Measurements from ENCODE around the gene CHRD. TPM values are rescaled to one million over a fixed set of nuclear protein-coding genes. Genes with fewer than 3 reads are reported as not detected.

CHRD gene
- total and polyA plus RNA-seq, 4 donors, result 0.38 to 46.5 (median 12.0) TPM

- Histone ChIP-seq H3K27ac (ENCODE audit: low read depth in 1 of 2, low read length in 2 of 2) (no peak overlapping the region), H3K4me3 (ENCODE audit: low read length in 2 of 2) (no peak overlapping the region), H3K36me3 (ENCODE audit: control insufficient read depth in 1 of 2, insufficient read depth in 2 of 2, low read length in 1 of 2) (no peaks in the 10 kb centered on the region), H3K4me1 (ENCODE audit: control insufficient read depth in 1 of 2, insufficient read depth in 2 of 2, low read length in 2 of 2) (no peaks in the 10 kb centered on the region), H3K9me3 (ENCODE audit: control insufficient read depth, low read length) (no peaks in the 10 kb centered on the region), H3K27me3 (ENCODE audit: control insufficient read depth in 1 of 2, insufficient read depth in 2 of 2, low read length in 1 of 2) (no peaks in the 10 kb centered on the region)
- ATAC-seq (ENCODE audit: low FRiP score), result no peak
- DNase-seq, result peak in 1 of 2 donors; percentile 16
- intact Hi-C loops (cut with DNase I), result no loop called here
- WGBS, 2 donors, result 73 to 80% methylated on average over 5 of the region's 5 CpGs
These were observed 9.5 kb downstream of the CHRD start for GRCh38 chr3:184389384-184389783.

DNA sequence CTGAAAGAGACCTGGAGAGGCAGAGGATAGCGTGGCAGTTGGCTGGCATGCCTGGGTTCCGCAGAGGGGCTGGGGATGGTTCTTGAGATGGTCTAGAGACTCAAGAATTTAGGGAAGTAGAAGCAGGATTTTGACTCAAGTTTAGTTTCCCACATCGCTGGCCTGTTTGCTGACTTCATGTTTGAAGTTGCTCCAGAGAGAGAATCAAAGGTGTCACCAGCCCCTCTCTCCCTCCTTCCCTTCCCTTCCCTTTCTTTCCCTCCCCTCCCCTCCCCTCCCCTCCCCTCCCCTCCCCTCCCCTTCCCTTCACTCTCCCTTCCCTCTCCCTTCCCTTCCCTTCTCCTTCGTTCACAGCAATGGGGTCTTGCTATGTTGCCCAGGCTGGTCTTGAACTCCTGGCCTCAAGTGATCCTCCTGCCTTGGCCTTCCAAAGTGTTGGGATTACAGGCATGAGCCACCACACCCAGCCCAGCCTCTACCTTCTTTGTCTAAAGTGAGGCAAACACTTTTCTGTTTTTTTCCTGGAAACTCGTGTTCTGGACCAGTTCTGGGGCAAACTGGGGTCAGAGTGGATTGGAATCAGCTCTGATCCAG, 10.2 kb downstream of the CHRD start:
- Histone ChIP-seq H3K9me3 (ENCODE audit: control insufficient read depth, low read length) (no peaks in the 10 kb centered on the region), H3K27ac (ENCODE audit: low read depth in 1 of 2, low read length in 2 of 2) (no peak overlapping the region), H3K4me3 (ENCODE audit: low read length in 2 of 2) (no peak overlapping the region), H3K36me3 (ENCODE audit: control insufficient read depth in 1 of 2, insufficient read depth in 2 of 2, low read length in 1 of 2) (no peaks in the 10 kb centered on the region), H3K4me1 (ENCODE audit: control insufficient read depth in 1 of 2, insufficient read depth in 2 of 2, low read length in 2 of 2) (no peaks in the 10 kb centered on the region), H3K27me3 (ENCODE audit: control insufficient read depth in 1 of 2, insufficient read depth in 2 of 2, low read length in 1 of 2) (no peaks in the 10 kb centered on the region)
- no peak for DNase-seq
- WGBS, 2 donors, result 91 to 94% methylated on average over 5 of the region's 5 CpGs
- ATAC-seq (ENCODE audit: low FRiP score), result no peak
- intact Hi-C loops (cut with DNase I), result no loop called here

GRCh38 chr3:184391266-184391665, 11.4 kb downstream of the CHRD start:
- Histone ChIP-seq H3K4me3 (ENCODE audit: low read length in 2 of 2) (no peak overlapping the region), H3K9me3 (ENCODE audit: control insufficient read depth, low read length) (no peaks in the 10 kb centered on the region), H3K27me3 (ENCODE audit: control insufficient read depth in 1 of 2, insufficient read depth in 2 of 2, low read length in 1 of 2) (no peaks in the 10 kb centered on the region), H3K36me3 (ENCODE audit: control insufficient read depth in 1 of 2, insufficient read depth in 2 of 2, low read length in 1 of 2) (no peaks in the 10 kb centered on the region), H3K27ac (ENCODE audit: low read depth in 1 of 2, low read length in 2 of 2) (no peak overlapping the region), H3K4me1 (ENCODE audit: control insufficient read depth in 1 of 2, insufficient read depth in 2 of 2, low read length in 2 of 2) (no peaks in the 10 kb centered on the region)
- ATAC-seq (ENCODE audit: low FRiP score) (no peak), DNase-seq (peak in 1 of 2 donors; percentile 43)
- 80 to 90% methylated on average over 3 of the region's 3 CpGs for WGBS, 2 donors
- intact Hi-C loops (cut with DNase I), result no loop called here

DNA sequence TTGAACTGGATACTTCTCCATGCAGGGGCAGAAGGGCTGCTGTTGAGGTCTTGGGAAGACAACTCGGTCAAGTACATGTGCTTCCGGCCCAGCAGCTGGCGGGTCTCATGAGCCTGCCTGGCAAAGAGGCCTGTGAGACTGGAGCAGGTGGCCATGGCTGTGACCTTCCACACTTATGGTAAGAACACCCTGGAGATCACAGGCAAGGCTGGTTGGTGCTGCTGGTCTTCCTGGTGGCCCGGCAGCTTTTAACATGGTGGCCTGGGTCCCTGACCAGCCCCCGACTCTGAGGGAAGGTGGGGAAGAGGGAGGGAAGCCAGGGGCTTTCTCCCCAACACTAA, 15.4 kb downstream of the CHRD start:
- peak in 1 of 2 donors; percentile 31 for DNase-seq
- no peaks in the 10 kb centered on the region for H3K27me3 ChIP-seq (ENCODE audit: control insufficient read depth in 1 of 2, insufficient read depth in 2 of 2, low read length in 1 of 2)
- H3K4me3 ChIP-seq (ENCODE audit: low read length in 2 of 2), result no peak overlapping the region
- H3K36me3 ChIP-seq (ENCODE audit: control insufficient read depth in 1 of 2, insufficient read depth in 2 of 2, low read length in 1 of 2), result no peaks in the 10 kb centered on the region
- no peaks in the 10 kb centered on the region for H3K4me1 ChIP-seq (ENCODE audit: control insufficient read depth in 1 of 2, insufficient read depth in 2 of 2, low read length in 2 of 2)
- H3K27ac ChIP-seq (ENCODE audit: low read depth in 1 of 2, low read length in 2 of 2), result no peak overlapping the region
- no peaks in the 10 kb centered on the region for H3K9me3 ChIP-seq (ENCODE audit: control insufficient read depth, low read length)
- ATAC-seq (ENCODE audit: low FRiP score), result no peak
- intact Hi-C loops (cut with DNase I), result no loop called here
- 92 to 96% methylated on average over 5 of the region's 5 CpGs for WGBS, 2 donors

DNA sequence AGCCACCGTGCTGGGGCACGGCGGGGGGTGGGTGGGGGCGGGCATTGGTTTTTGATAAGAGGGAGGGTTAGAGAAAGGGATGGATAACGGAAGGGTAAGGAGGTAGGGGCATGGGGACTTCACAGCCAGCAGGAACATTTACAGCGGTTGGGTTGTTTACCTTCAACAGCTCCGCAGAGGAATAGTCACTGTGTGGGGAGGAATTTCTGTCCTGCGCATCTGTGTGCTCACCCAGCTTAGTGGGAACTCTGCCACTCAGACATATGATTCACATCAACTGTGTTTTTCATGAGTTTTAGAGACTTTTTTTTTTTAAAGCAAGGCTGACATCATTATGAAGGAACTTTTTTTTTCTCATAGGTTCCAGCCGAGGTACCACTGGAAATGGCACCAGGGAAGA, 19.6 kb downstream of the CHRD start:
- H3K4me3 ChIP-seq (ENCODE audit: low read length in 2 of 2), result no peak overlapping the region
- no peaks in the 10 kb centered on the region for H3K36me3 ChIP-seq (ENCODE audit: control insufficient read depth in 1 of 2, insufficient read depth in 2 of 2, low read length in 1 of 2)
- no peak overlapping the region for H3K27ac ChIP-seq (ENCODE audit: low read depth in 1 of 2, low read length in 2 of 2)
- 2 to 5% methylated on average over 9 of the region's 9 CpGs for WGBS, 2 donors
- intact Hi-C loops (cut with DNase I), result no loop called here
- peak; percentile 53 for ATAC-seq (ENCODE audit: low FRiP score)
- no peaks in the 10 kb centered on the region for H3K9me3 ChIP-seq (ENCODE audit: control insufficient read depth, low read length)
- no peaks in the 10 kb centered on the region for H3K4me1 ChIP-seq (ENCODE audit: control insufficient read depth in 1 of 2, insufficient read depth in 2 of 2, low read length in 2 of 2)
- peak in 1 of 2 donors; percentile 9 for DNase-seq
- H3K27me3 ChIP-seq (ENCODE audit: control insufficient read depth in 1 of 2, insufficient read depth in 2 of 2, low read length in 1 of 2), result no peaks in the 10 kb centered on the region

- ATAC-seq (ENCODE audit: low FRiP score) (no peak), DNase-seq (peak in 1 of 2 donors; percentile 63)
- Histone ChIP-seq H3K27ac (ENCODE audit: low read depth in 1 of 2, low read length in 2 of 2) (no peak overlapping the region), H3K36me3 (ENCODE audit: control insufficient read depth in 1 of 2, insufficient read depth in 2 of 2, low read length in 1 of 2) (no peaks in the 10 kb centered on the region), H3K4me1 (ENCODE audit: control insufficient read depth in 1 of 2, insufficient read depth in 2 of 2, low read length in 2 of 2) (no peaks in the 10 kb centered on the region), H3K9me3 (ENCODE audit: control insufficient read depth, low read length) (no peaks in the 10 kb centered on the region), H3K27me3 (ENCODE audit: control insufficient read depth in 1 of 2, insufficient read depth in 2 of 2, low read length in 1 of 2) (no peaks in the 10 kb centered on the region), H3K4me3 (ENCODE audit: low read length in 2 of 2) (no peak overlapping the region)
- WGBS, 2 donors, result 80 to 82% methylated on average over 20 of the region's 20 CpGs
- intact Hi-C loops (cut with DNase I), result no loop called here
These were observed 25.5 kb downstream of the CHRD start for GRCh38 chr3:184405075-184406030.

DNA sequence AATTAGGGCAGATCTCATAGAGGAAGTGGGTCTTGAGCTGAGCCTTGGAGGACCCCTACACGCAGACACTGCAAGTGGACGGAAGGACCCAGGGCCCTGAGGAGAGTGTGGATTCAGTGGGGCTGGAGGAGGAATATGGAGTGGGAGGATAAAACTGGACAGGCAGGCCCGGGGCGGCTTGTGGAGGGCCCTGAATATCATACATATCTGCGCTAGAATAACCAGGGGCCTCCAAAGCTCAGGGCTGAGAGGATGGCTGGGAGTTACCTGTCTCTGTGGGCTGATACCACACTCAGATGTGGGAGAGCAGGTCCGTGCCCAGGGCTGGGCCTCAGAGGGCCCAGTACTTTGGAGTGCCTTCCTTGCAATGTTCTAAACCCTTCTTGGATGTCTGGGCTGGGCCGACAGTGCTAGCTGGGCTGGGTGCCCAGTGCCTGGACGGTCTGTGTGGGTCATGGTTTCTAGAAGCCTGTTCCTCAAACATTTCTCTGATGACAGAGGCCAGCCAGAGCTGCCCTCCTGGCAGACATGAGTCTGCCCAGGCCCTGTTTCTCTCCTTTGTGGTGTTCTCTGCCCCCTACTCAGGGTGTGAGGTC, 29.6 kb downstream of the CHRD start:
- H3K36me3 ChIP-seq (ENCODE audit: control insufficient read depth in 1 of 2, insufficient read depth in 2 of 2, low read length in 1 of 2), result no peaks in the 10 kb centered on the region
- WGBS, 2 donors, result 77 to 79% methylated on average over 8 of the region's 8 CpGs

GRCh38 chr3:184409946-184410500, 30.2 kb downstream of the CHRD start:
- no peaks in the 10 kb centered on the region for H3K27me3 ChIP-seq (ENCODE audit: control insufficient read depth in 1 of 2, insufficient read depth in 2 of 2, low read length in 1 of 2)
- no peak overlapping the region for H3K4me3 ChIP-seq (ENCODE audit: low read length in 2 of 2)
- DNase-seq (peak in 1 of 2 donors; percentile 73), ATAC-seq (ENCODE audit: low FRiP score) (no peak)
- H3K27ac ChIP-seq (ENCODE audit: low read depth in 1 of 2, low read length in 2 of 2), result no peak overlapping the region
- intact Hi-C loops (cut with DNase I), result no loop called here
- no peaks in the 10 kb centered on the region for H3K36me3 ChIP-seq (ENCODE audit: control insufficient read depth in 1 of 2, insufficient read depth in 2 of 2, low read length in 1 of 2)
- WGBS, 2 donors, result 70 to 77% methylated on average over 12 of the region's 12 CpGs
- no peaks in the 10 kb centered on the region for H3K9me3 ChIP-seq (ENCODE audit: control insufficient read depth, low read length)
- no peaks in the 10 kb centered on the region for H3K4me1 ChIP-seq (ENCODE audit: control insufficient read depth in 1 of 2, insufficient read depth in 2 of 2, low read length in 2 of 2)

More for the DNA sequence above, 29.6 kb downstream of the CHRD start:
- Histone ChIP-seq H3K27ac (ENCODE audit: low read depth in 1 of 2, low read length in 2 of 2) (no peak overlapping the region), H3K4me3 (ENCODE audit: low read length in 2 of 2) (no peak overlapping the region), H3K4me1 (ENCODE audit: control insufficient read depth in 1 of 2, insufficient read depth in 2 of 2, low read length in 2 of 2) (no peaks in the 10 kb centered on the region), H3K27me3 (ENCODE audit: control insufficient read depth in 1 of 2, insufficient read depth in 2 of 2, low read length in 1 of 2) (no peaks in the 10 kb centered on the region), H3K9me3 (ENCODE audit: control insufficient read depth, low read length) (no peaks in the 10 kb centered on the region)
- DNase-seq, result peak in 1 of 2 donors; percentile 47
- no peak for ATAC-seq (ENCODE audit: low FRiP score)
- intact Hi-C loops (cut with DNase I), result no loop called here

Measured in aorta (tissue), 5 donors.